Fibroblast of skin of left biceps (primary cell): ENCODE data around the gene SERPINB2.

Source experiments
- DNase-seq, 2 experiments: peaks; one replicate each; pipeline ENCODE4 v3.0.0-alpha.2; 2013; ENCODE audit warnings: low read depth in 2 of 2

The SERPINB2 gene

GRCh38 chr18:63887424-63887823 is at the start of gene SERPINB2:
Gene SERPINB2 (plus strand): TSS chr18:63887705. CDS start chr18:63891445, 3,740 bp downstream.
- DNase-seq: no peak

- DNase-seq: no peak
These were observed 44.5 kb upstream of the SERPINB2 start for GRCh38 chr18:63843008-63843407.

- no peak for DNase-seq
These were observed 43.3 kb upstream of the SERPINB2 start for GRCh38 chr18:63844254-63844653.

- no peak for DNase-seq
These were observed 39.3 kb upstream of the SERPINB2 start for GRCh38 chr18:63848159-63848558.

- DNase-seq: no peak
These were observed 37.5 kb upstream of the SERPINB2 start for GRCh38 chr18:63850020-63850419.

GRCh38 chr18:63850636-63851035 is 36.9 kb upstream of the SERPINB2 start:
- no peak for DNase-seq

- no peak for DNase-seq
These were observed 29.0 kb upstream of the SERPINB2 start for GRCh38 chr18:63858456-63858855.

- DNase-seq: no peak
These were observed 27.6 kb upstream of the SERPINB2 start for GRCh38 chr18:63859781-63860475.

- no peak for DNase-seq
These were observed 27.0 kb upstream of the SERPINB2 start for GRCh38 chr18:63860531-63860930.

- DNase-seq: no peak
These were observed 20.0 kb upstream of the SERPINB2 start for GRCh38 chr18:63867368-63868125.

- no peak for DNase-seq
These were observed 19.0 kb upstream of the SERPINB2 start for GRCh38 chr18:63868546-63868945.

- peak; percentile 70 to 74 for DNase-seq
These were observed 18.1 kb upstream of the SERPINB2 start for GRCh38 chr18:63869374-63869773.

GRCh38 chr18:63869851-63870250 is 17.7 kb upstream of the SERPINB2 start:
- DNase-seq: no peak

GRCh38 chr18:63871836-63872235 is 15.7 kb upstream of the SERPINB2 start:
- DNase-seq: no peak

GRCh38 chr18:63872586-63872985 is 14.9 kb upstream of the SERPINB2 start:
- DNase-seq: no peak

- DNase-seq: no peak
These were observed 9.2 kb upstream of the SERPINB2 start for GRCh38 chr18:63878343-63878742.

GRCh38 chr18:63878925-63879324 is 8.6 kb upstream of the SERPINB2 start:
- no peak for DNase-seq

- no peak for DNase-seq
These were observed 7.8 kb upstream of the SERPINB2 start for GRCh38 chr18:63879709-63880108.

- no peak for DNase-seq
These were observed 5.7 kb upstream of the SERPINB2 start for GRCh38 chr18:63881851-63882250.

- peak; percentile 80 to 82 for DNase-seq
These were observed 5.0 kb upstream of the SERPINB2 start for GRCh38 chr18:63882333-63883141.

- no peak for DNase-seq
These were observed 3.9 kb upstream of the SERPINB2 start for GRCh38 chr18:63883617-63884016.

GRCh38 chr18:63888470-63889190 is 1.1 kb downstream of the SERPINB2 start:
- DNase-seq: no peak
